K562 (cell line): Measurements from ENCODE around the gene ZW10. TPM values are rescaled to one million over a fixed set of nuclear protein-coding genes. Genes with fewer than 3 reads are reported as not detected.

Experiments
- ATAC-seq: fragments of 200-7000 bp; cut with Tn5 transposase; 3 replicates; pipeline ENCODE4 v1.9.1; 2020; ENCODE audit warnings: moderate library complexity
- BruUV-seq: library from RNA; stranded (reverse); fragments of 400-500 nt; replicated peaks from 2 replicates; lab custom pipeline; 2021; lab: Mats Ljungman, UMichigan
- CTCF ChIA-PET: fragments of 300-600 bp; formaldehyde crosslinking; extraction: SDS; loops from one replicate; lab custom pipeline; 2021; ENCODE audit warnings: low intra/inter-chr PET ratio; lab: Yijun Ruan, JAX
- POLR2A ChIA-PET: fragments of 300-600, 350-650 bp; sonication (Branson Sonifier 250); formaldehyde crosslinking; extraction: SDS; loops from one replicate; lab custom pipeline; 2021; ENCODE audit warnings: antibody characterized with exemption, inconsistent platforms; lab: Yijun Ruan, JAX
- DNase-seq, 4 experiments: peaks; one replicate each; pipeline versions ENCODE4 v3.0.0 to v3.0.0-alpha.2; 2011 to 2018; ENCODE audit warnings: low spot score in 3 of 4, mixed read lengths in 3 of 4; ENCODE audit errors: extremely low read depth in 1 of 4
- FAIRE-seq: peaks from 2 replicates; lab custom pipeline; 2011; peaks lifted over from hg19 to GRCh38; lab: Jason Lieb, UNC
- H2AFZ ChIP-seq: 2 replicates; pipeline ENCODE4 v1.6.0; 2011; ENCODE audit warnings: low read depth, low read length, control low read depth, inconsistent platforms
- H3K27ac ChIP-seq: fragments of 200-600 bp; 3 replicates; pipeline ENCODE4 v1.8.0; 2011; ENCODE audit warnings: low read depth, mild to moderate bottlenecking, control low read depth, inconsistent platforms, low read length, moderate library complexity, mixed read lengths; ENCODE audit errors: extremely low read depth
- H3K27me3 ChIP-seq, 2 experiments: fragments of 300-600 bp in 1 of 2; 2 replicates in 1 of 2; 3 replicates in 1 of 2; pipeline versions ENCODE4 v1.6.0 to v1.8.0; 2011; ENCODE audit warnings: inconsistent platforms in 2 of 2, low read length in 2 of 2, mild to moderate bottlenecking in 1 of 2, mixed read lengths in 1 of 2, moderate library complexity in 1 of 2; ENCODE audit not compliant: control insufficient read depth in 2 of 2, insufficient read depth in 2 of 2
- H3K36me3 ChIP-seq: fragments of 300-600 bp; 3 replicates; pipeline ENCODE4 v1.8.0; 2011; ENCODE audit warnings: mild to moderate bottlenecking, low read length, inconsistent platforms; ENCODE audit not compliant: control insufficient read depth, insufficient read depth
- H3K4me1 ChIP-seq, 2 experiments: fragments of 200-600 bp in 1 of 2; replicated peaks in 1 of 2; 2 replicates in 1 of 2; 3 replicates in 1 of 2; pipeline versions ENCODE4 v1.5.1 to v1.8.0; 2011; ENCODE audit warnings: inconsistent platforms in 2 of 2, low read length in 2 of 2, mild to moderate bottlenecking in 1 of 2, mixed read lengths in 1 of 2, moderate library complexity in 1 of 2; ENCODE audit not compliant: control insufficient read depth in 2 of 2, insufficient read depth in 2 of 2
- H3K4me2 ChIP-seq: 2 replicates; pipeline ENCODE4 v1.6.1; 2011; ENCODE audit warnings: low read length, control low read depth, inconsistent platforms, mixed read lengths; ENCODE audit not compliant: insufficient read depth
- H3K4me3 ChIP-seq: fragments of 200-600 bp; sonication (generic), shearing (Covaris generic); 2 replicates; pipeline ENCODE4 v1.5.1; 2016; ENCODE audit warnings: control low read depth, inconsistent platforms
- H3K79me2 ChIP-seq: fragments of 200-600 bp; 3 replicates; pipeline ENCODE4 v1.8.0; 2011; ENCODE audit warnings: low read length, inconsistent platforms; ENCODE audit not compliant: control insufficient read depth, insufficient read depth
- H3K9ac ChIP-seq, 2 experiments: 2 replicates each; pipeline versions ENCODE4 v1.6.0 to v1.6.1; 2011; ENCODE audit warnings: low read depth in 2 of 2, low read length in 2 of 2, control low read depth in 1 of 2, inconsistent platforms in 1 of 2, mild to moderate bottlenecking in 1 of 2, mixed read lengths in 1 of 2; ENCODE audit not compliant: insufficient read depth in 1 of 2
- H3K9me1 ChIP-seq: one replicate; pipeline ENCODE4 v1.6.0; 2011; ENCODE audit warnings: inconsistent platforms, mild to moderate bottlenecking, low read length, moderate library complexity; ENCODE audit not compliant: control insufficient read depth, insufficient read depth
- H3K9me3 ChIP-seq: replicated peaks from 2 replicates; pipeline ENCODE4 v1.5.1; 2011; ENCODE audit warnings: low read depth, low read length, inconsistent platforms; ENCODE audit not compliant: control insufficient read depth, insufficient read depth
- H4K20me1 ChIP-seq: replicated peaks from 2 replicates; pipeline ENCODE4 v1.6.1; 2011; ENCODE audit warnings: low read length, inconsistent platforms, mixed read lengths; ENCODE audit not compliant: control insufficient read depth, insufficient read depth
- ZBTB40 ChIP-seq, 2 experiments: fragments of 450-650 bp in 1 of 2; sonication (generic) in 1 of 2; formaldehyde crosslinking in 1 of 2; IDR thresholded peaks; 2 replicates each; pipeline versions ENCODE4 v1.7.1 to v1.9.0; 2016 to 2022; ENCODE audit warnings: inconsistent platforms in 1 of 2, mild to moderate bottlenecking in 1 of 2, missing genetic modification reagents in 1 of 2
- ZNF232 ChIP-seq: sonication (generic); formaldehyde crosslinking; IDR thresholded peaks from 2 replicates; pipeline ENCODE4 v1.8.0; 2022; ENCODE audit warnings: mild to moderate bottlenecking, missing genetic modification reagents
- WGBS: fragments of 100-300 bp; shearing (Covaris generic); methylation state at CpG from one replicate; pipeline ENCODE4 v1.1.6; 2016; ENCODE audit warnings: low coverage, mixed read lengths; ENCODE audit not compliant: insufficient coverage; ENCODE audit errors: missing lambda C conversion rate; 5-methylcytosine and 5-hydroxymethylcytosine counted together
- in situ Hi-C: fragments of 300-500 bp; cut with MboI; formaldehyde crosslinking; loops from 4 replicates; pipeline ENCODE4 v1.15.0; 2018; ENCODE audit warnings: inconsistent platforms, mixed read lengths
- intact Hi-C: fragments of 100-400 bp; cut with micrococcal nuclease; formaldehyde crosslinking; loops from 2 replicates; pipeline ENCODE4 v1.14.2; 2022
- polyA plus RNA-seq, 8 experiments: library from polyadenylated mRNA; depleted of rRNA in 4 of 8; stranded (reverse) in 5 of 8; unstranded in 3 of 8; fragments of >200 nt; fragmentation: Nextera tagmentation in 2 of 8; fragmentation: Illumina TruSeq in 1 of 8; extraction: Ambion mirVana in 2 of 8; extraction: Trizol in 1 of 8; gene quantifications; 2 replicates each; pipeline versions ENCODE4 v1.2.1 to v1.2.3, GENCODE V29; 2011 to 2014; ENCODE audit warnings: inconsistent platforms in 1 of 8, missing spikeins in 1 of 8
- total RNA-seq, 7 experiments: library from RNA; depleted of rRNA in 6 of 7; stranded (reverse); fragments of >200 nt in 6 of 7; fragmentation: Illumina TruSeq in 2 of 7; extraction: Trizol in 2 of 7; gene quantifications; 2 replicates each; pipeline versions ENCODE4 v1.2.1 to v1.2.3, GENCODE V29; 2011 to 2021; ENCODE audit warnings: low replicate concordance in 1 of 7

The ZW10 gene
- total and polyA plus RNA-seq, 9 of the 15 experiments (the other 6 are each of a cell fraction or from before 2014, with no cell fraction given), result 9.4 to 37.7 (median 25.0) TPM

- ChIA-PET CTCF (no interaction called here), POLR2A (no interaction called here)
- in situ Hi-C loops (no loop called here), intact Hi-C loops (no loop called here)
- Histone ChIP-seq H4K20me1 (no peaks in the 10 kb centered on the region), H3K9ac (no peak overlapping the region), H3K79me2 (no peaks in the 10 kb centered on the region), H3K4me1 (peaks cover 0 to 6% of the 10 kb centered on the region in 2 experiments; a peak in 2 of 5 replicates), H3K36me3 (no peaks in the 10 kb centered on the region), H3K27ac (no peak overlapping the region), H3K9me3 (no peaks in the 10 kb centered on the region), H3K9me1 (no peaks in the 10 kb centered on the region), H3K4me2 (no peak overlapping the region), H3K4me3 (no peak overlapping the region), H3K27me3 (no peaks in the 10 kb centered on the region), H2AFZ (no peak overlapping the region)
- no peak for DNase-seq
- TF ChIP-seq ZNF232 (CRISPR knock-in tag), result no peak
- peak; percentile 67 for TF ChIP-seq ZBTB40 (IDR thresholded peaks at IDR 0.05)
- 0 out of 2 replicates have a peak, but pooled peaks have one; percentile 16 for TF ChIP-seq ZBTB40 (CRISPR knock-in tag; IDR thresholded peaks at IDR 0.05)
- no peak for ATAC-seq
- WGBS, result 74% methylated on average over 3 of the region's 3 CpGs
- no TSS peak for BruUV-seq
- no peak for FAIRE-seq
Observed at GRCh38 chr11:113721462-113722066, 51.9 kb downstream of the ZW10 start.
